ENCODE measurements around the gene KRTAP10-10. TPM values are rescaled to one million over a fixed set of nuclear protein-coding genes. Genes with fewer than 3 reads are reported as not detected.

KRTAP10-10 gene
- total RNA-seq, 1 donor from 2014 or later: not detected

GRCh38 chr21:44628707-44629391 lies 8.3 kb upstream of the KRTAP10-10 start:
- Histone ChIP-seq H3K27me3 (ENCODE audit: insufficient read depth, low read length) (no peaks in the 10 kb centered on the region), H3K4me2 (ENCODE audit: low read length) (no peak overlapping the region), H3K27ac (ENCODE audit: low read depth, low read length) (no peak overlapping the region), H3K9me3 (ENCODE audit: insufficient read depth, low read depth, low read length) (peaks cover 4% of the 10 kb centered on the region), H3K79me2 (ENCODE audit: insufficient read depth, low read length) (no peaks in the 10 kb centered on the region), H3K4me3 (ENCODE audit: insufficient read depth, low read depth, low read length) (no peak overlapping the region), H3K9ac (ENCODE audit: low read length) (no peak overlapping the region), H3K4me1 (ENCODE audit: insufficient read depth, low read length) (no peaks in the 10 kb centered on the region), H3K36me3 (ENCODE audit: insufficient read depth, low read length) (no peaks in the 10 kb centered on the region), H2AFZ (ENCODE audit: low read depth, low read length) (no peak overlapping the region), H4K20me1 (ENCODE audit: insufficient read depth, low read length) (no peaks in the 10 kb centered on the region)
- Mint-ChIP-seq H3K9me3 (ENCODE audit: unreplicated experiment) (peaks cover 33% of the 10 kb centered on the region), H3K36me3 (ENCODE audit: low read depth, unreplicated experiment) (peaks cover 2% of the 10 kb centered on the region), H3K4me1 (ENCODE audit: low read depth, unreplicated experiment) (no peaks in the 10 kb centered on the region), H3K4me3 (ENCODE audit: unreplicated experiment) (no peak overlapping the region), H3K27me3 (ENCODE audit: low read depth, unreplicated experiment) (peaks cover 7% of the 10 kb centered on the region), H3K27ac (ENCODE audit: unreplicated experiment) (no peak overlapping the region)
- TF ChIP-seq EZH2 (IDR thresholded peaks at IDR 0.05; ENCODE audit: insufficient read depth, low read length) (no peak), CTCF (IDR thresholded peaks at IDR 0.05; ENCODE audit: insufficient read depth, low read depth, low read length) (no peak)
- no peak for DNase-seq (ENCODE audit: low read depth)
- no peak for FAIRE-seq

GRCh38 chr21:44630440-44630839 lies 6.7 kb upstream of the KRTAP10-10 start:
- TF ChIP-seq CTCF (IDR thresholded peaks at IDR 0.05; ENCODE audit: insufficient read depth, low read depth, low read length) (no peak), EZH2 (IDR thresholded peaks at IDR 0.05; ENCODE audit: insufficient read depth, low read length) (no peak)
- Mint-ChIP-seq H3K27me3 (ENCODE audit: low read depth, unreplicated experiment) (peaks cover 8% of the 10 kb centered on the region), H3K4me1 (ENCODE audit: low read depth, unreplicated experiment) (no peaks in the 10 kb centered on the region), H3K4me3 (ENCODE audit: unreplicated experiment) (no peak overlapping the region), H3K36me3 (ENCODE audit: low read depth, unreplicated experiment) (peaks cover 2% of the 10 kb centered on the region), H3K27ac (ENCODE audit: unreplicated experiment) (no peak overlapping the region), H3K9me3 (ENCODE audit: unreplicated experiment) (peaks cover 20% of the 10 kb centered on the region)
- Histone ChIP-seq H3K9ac (ENCODE audit: low read length) (no peak overlapping the region), H3K27ac (ENCODE audit: low read depth, low read length) (no peak overlapping the region), H3K79me2 (ENCODE audit: insufficient read depth, low read length) (no peaks in the 10 kb centered on the region), H3K27me3 (ENCODE audit: insufficient read depth, low read length) (no peaks in the 10 kb centered on the region), H3K36me3 (ENCODE audit: insufficient read depth, low read length) (no peaks in the 10 kb centered on the region), H2AFZ (ENCODE audit: low read depth, low read length) (no peak overlapping the region), H3K4me2 (ENCODE audit: low read length) (no peak overlapping the region), H3K4me1 (ENCODE audit: insufficient read depth, low read length) (no peaks in the 10 kb centered on the region), H4K20me1 (ENCODE audit: insufficient read depth, low read length) (no peaks in the 10 kb centered on the region), H3K4me3 (ENCODE audit: insufficient read depth, low read depth, low read length) (no peak overlapping the region), H3K9me3 (ENCODE audit: insufficient read depth, low read depth, low read length) (peaks cover 4% of the 10 kb centered on the region)
- FAIRE-seq (no peak), DNase-seq (ENCODE audit: low read depth) (no peak)

- Histone ChIP-seq H3K27me3 (ENCODE audit: insufficient read depth, low read length) (no peaks in the 10 kb centered on the region), H4K20me1 (ENCODE audit: insufficient read depth, low read length) (no peaks in the 10 kb centered on the region), H3K4me2 (ENCODE audit: low read length) (no peak overlapping the region), H3K4me3 (ENCODE audit: insufficient read depth, low read depth, low read length) (no peak overlapping the region), H2AFZ (ENCODE audit: low read depth, low read length) (no peak overlapping the region), H3K9me3 (ENCODE audit: insufficient read depth, low read depth, low read length) (peaks cover 4% of the 10 kb centered on the region), H3K79me2 (ENCODE audit: insufficient read depth, low read length) (no peaks in the 10 kb centered on the region), H3K4me1 (ENCODE audit: insufficient read depth, low read length) (no peaks in the 10 kb centered on the region), H3K27ac (ENCODE audit: low read depth, low read length) (no peak overlapping the region), H3K36me3 (ENCODE audit: insufficient read depth, low read length) (no peaks in the 10 kb centered on the region), H3K9ac (ENCODE audit: low read length) (no peak overlapping the region)
- no peak for FAIRE-seq
- no peak for DNase-seq (ENCODE audit: low read depth)
- TF ChIP-seq CTCF (IDR thresholded peaks at IDR 0.05; ENCODE audit: insufficient read depth, low read depth, low read length): no peak
- no peak for TF ChIP-seq EZH2 (IDR thresholded peaks at IDR 0.05; ENCODE audit: insufficient read depth, low read length)
- peaks cover 2% of the 10 kb centered on the region for H3K36me3 Mint-ChIP-seq (ENCODE audit: low read depth, unreplicated experiment)
- H3K27me3 Mint-ChIP-seq (ENCODE audit: low read depth, unreplicated experiment): peaks cover 12% of the 10 kb centered on the region
- peaks cover 20% of the 10 kb centered on the region for H3K9me3 Mint-ChIP-seq (ENCODE audit: unreplicated experiment)
- no peaks in the 10 kb centered on the region for H3K4me1 Mint-ChIP-seq (ENCODE audit: low read depth, unreplicated experiment)
- no peak overlapping the region for H3K4me3 Mint-ChIP-seq (ENCODE audit: unreplicated experiment)
- H3K27ac Mint-ChIP-seq (ENCODE audit: unreplicated experiment): no peak overlapping the region
Measured at GRCh38 chr21:44632067-44632466, 5.1 kb upstream of the KRTAP10-10 start.

Data from astrocyte (in vitro differentiated cells and primary cell).